CD8-positive, alpha-beta memory T cell (primary cell): ENCODE data around the gene KCNH4. TPM values are rescaled to one million over a fixed set of nuclear protein-coding genes. Genes with fewer than 3 reads are reported as not detected.

Source experiments
- CTCF ChIA-PET: fragments of 350-600 bp; sonication (Branson Sonifier 250); formaldehyde crosslinking; loops from one replicate; lab custom pipeline; 2021; ENCODE audit warnings: antibody characterized with exemption; lab: Charles Lee
- POLR2A ChIA-PET: fragments of 350-600 bp; sonication (Branson Sonifier 250); formaldehyde crosslinking; loops from one replicate; lab custom pipeline; 2021; ENCODE audit warnings: antibody characterized with exemption; lab: Charles Lee
- DNase-seq, 5 donors: peaks; one replicate each; pipeline versions ENCODE4 v3.0.0 to v3.0.0-alpha.2; 2020 to 2022; ENCODE audit warnings: mixed read lengths in 1 of 5
- H3K27ac ChIP-seq: one replicate; pipeline ENCODE4 v1.7.0; 2013; ENCODE audit warnings: low read depth, mild to moderate bottlenecking, low read length, moderate library complexity
- H3K27me3 ChIP-seq: 2 replicates; pipeline ENCODE4 v1.7.0; 2013; ENCODE audit warnings: low read length, mild to moderate bottlenecking; ENCODE audit not compliant: insufficient read depth, poor library complexity, severe bottlenecking
- H3K36me3 ChIP-seq: 2 replicates; pipeline ENCODE4 v1.7.0; 2013; ENCODE audit warnings: mild to moderate bottlenecking, low read length, moderate library complexity; ENCODE audit not compliant: insufficient read depth
- H3K4me1 ChIP-seq: 2 replicates; pipeline ENCODE4 v1.7.0; 2013; ENCODE audit warnings: mild to moderate bottlenecking, low read length, moderate library complexity; ENCODE audit not compliant: insufficient read depth
- H3K4me3 ChIP-seq: 2 replicates; pipeline ENCODE4 v1.7.0; 2013; ENCODE audit warnings: mild to moderate bottlenecking, low read length
- H3K9me3 ChIP-seq: 2 replicates; pipeline ENCODE4 v1.7.0; 2013; ENCODE audit warnings: mild to moderate bottlenecking, low read length
- H3K27ac Mint-ChIP-seq, 8 donors: one replicate each; pipeline ENCODE4 v1.8.0; 2020 to 2021; ENCODE audit warnings: mixed read lengths in 8 of 8, mild to moderate bottlenecking in 6 of 8, inconsistent platforms in 3 of 8, moderate library complexity in 3 of 8
- H3K27me3 Mint-ChIP-seq, 2 donors: one replicate each; pipeline ENCODE4 v1.8.0; 2020 to 2021; ENCODE audit warnings: mixed read lengths in 2 of 2, mild to moderate bottlenecking in 1 of 2, moderate library complexity in 1 of 2
- H3K36me3 Mint-ChIP-seq, 3 donors: one replicate each; pipeline ENCODE4 v1.8.0; 2020 to 2021; ENCODE audit warnings: mixed read lengths in 3 of 3, inconsistent platforms in 1 of 3, mild to moderate bottlenecking in 1 of 3
- H3K4me1 Mint-ChIP-seq, 3 donors: one replicate each; pipeline ENCODE4 v1.8.0; 2020 to 2021; ENCODE audit warnings: mixed read lengths in 3 of 3, inconsistent platforms in 1 of 3, mild to moderate bottlenecking in 1 of 3
- H3K4me3 Mint-ChIP-seq, 7 donors: one replicate each; pipeline ENCODE4 v1.8.0; 2020 to 2021; ENCODE audit warnings: mixed read lengths in 7 of 7, mild to moderate bottlenecking in 6 of 7, moderate library complexity in 4 of 7, inconsistent platforms in 2 of 7
- H3K9me3 Mint-ChIP-seq, 5 donors: one replicate each; pipeline ENCODE4 v1.8.0; 2020 to 2022; ENCODE audit warnings: mixed read lengths in 5 of 5, mild to moderate bottlenecking in 3 of 5, moderate library complexity in 2 of 5, inconsistent platforms in 1 of 5
- polyA plus RNA-seq: library from polyadenylated mRNA; unstranded; fragments of 300-500 nt; fragmentation: Illumina TruSeq; gene quantifications from one replicate; pipeline ENCODE4 v1.2.3, GENCODE V29; 2021
- total RNA-seq, 2 experiments: library from RNA; stranded (reverse); gene quantifications; one replicate each; pipeline ENCODE4 v1.2.3, GENCODE V29; 2021

Gene KCNH4
- total and polyA plus RNA-seq, 3 experiments from 2014 or later: 1.5 to 1.7 TPM; not detected in 1

GRCh38 chr17:42171831-42172230 lies 9.1 kb downstream of the KCNH4 start:
- no peak overlapping the region for H3K4me3 ChIP-seq
- H3K4me1 ChIP-seq: no peaks in the 10 kb centered on the region
- no peaks in the 10 kb centered on the region for H3K27me3 ChIP-seq
- no peak overlapping the region for H3K27ac ChIP-seq
- H3K9me3 ChIP-seq: no peaks in the 10 kb centered on the region
- no peaks in the 10 kb centered on the region for H3K36me3 ChIP-seq
- peaks cover 0 to 7% of the 10 kb centered on the region in 2 donors for H3K27me3 Mint-ChIP-seq
- POLR2A ChIA-PET: no interaction called here
- CTCF ChIA-PET: interaction anchor here (1.2 kb wide), 1 partner anchor 9 kb away, joined by 3 read pairs; the partner anchor contains the start of gene KCNH4
- no peak overlapping the region for H3K4me3 Mint-ChIP-seq
- no peak overlapping the region for H3K27ac Mint-ChIP-seq
- H3K4me1 Mint-ChIP-seq: no peaks in the 10 kb centered on the region
- no peak for DNase-seq
- no peaks in the 10 kb centered on the region for H3K9me3 Mint-ChIP-seq
- H3K36me3 Mint-ChIP-seq: no peaks in the 10 kb centered on the region

GRCh38 chr17:42169351-42169750 lies 11.6 kb downstream of the KCNH4 start:
- Mint-ChIP-seq H3K27ac (no peak overlapping the region), H3K4me3 (no peak overlapping the region), H3K9me3 (no peaks in the 10 kb centered on the region), H3K4me1 (no peaks in the 10 kb centered on the region), H3K36me3 (no peaks in the 10 kb centered on the region), H3K27me3 (peaks cover 0 to 10% of the 10 kb centered on the region in 2 donors)
- ChIA-PET POLR2A (no interaction called here), CTCF (no interaction called here)
- Histone ChIP-seq H3K9me3 (no peaks in the 10 kb centered on the region), H3K4me3 (no peak overlapping the region), H3K4me1 (no peaks in the 10 kb centered on the region), H3K27ac (no peak overlapping the region), H3K27me3 (no peaks in the 10 kb centered on the region), H3K36me3 (no peaks in the 10 kb centered on the region)
- no peak for DNase-seq

- Histone ChIP-seq H3K36me3 (no peaks in the 10 kb centered on the region), H3K9me3 (no peaks in the 10 kb centered on the region), H3K4me1 (no peaks in the 10 kb centered on the region), H3K27me3 (no peaks in the 10 kb centered on the region), H3K4me3 (no peak overlapping the region), H3K27ac (no peak overlapping the region)
- Mint-ChIP-seq H3K4me1 (no peaks in the 10 kb centered on the region), H3K4me3 (no peak overlapping the region), H3K9me3 (no peaks in the 10 kb centered on the region), H3K27me3 (peaks cover 0 to 10% of the 10 kb centered on the region in 2 donors), H3K36me3 (no peaks in the 10 kb centered on the region), H3K27ac (no peak overlapping the region)
- ChIA-PET POLR2A (no interaction called here), CTCF (no interaction called here)
- DNase-seq: no peak
Observed at GRCh38 chr17:42167807-42168206, 13.1 kb downstream of the KCNH4 start.

GRCh38 chr17:42166196-42166763 lies 14.7 kb downstream of the KCNH4 start:
- Mint-ChIP-seq H3K4me1 (no peaks in the 10 kb centered on the region), H3K27me3 (peaks cover 0 to 10% of the 10 kb centered on the region in 2 donors), H3K9me3 (no peaks in the 10 kb centered on the region), H3K27ac (no peak overlapping the region), H3K4me3 (no peak overlapping the region), H3K36me3 (no peaks in the 10 kb centered on the region)
- H3K27ac ChIP-seq: no peak overlapping the region
- H3K4me3 ChIP-seq: no peak overlapping the region
- H3K4me1 ChIP-seq: no peaks in the 10 kb centered on the region
- POLR2A ChIA-PET: interaction anchor here (0.5 to 0.7 kb wide), 2 partner anchors 16 to 21 kb away, joined by 4 read pairs; no protein-coding TSS in a partner anchor
- CTCF ChIA-PET: interaction anchor here (0.7 kb wide), 1 partner anchor 15 kb away, joined by 3 read pairs; no protein-coding TSS in a partner anchor
- no peaks in the 10 kb centered on the region for H3K36me3 ChIP-seq
- no peaks in the 10 kb centered on the region for H3K9me3 ChIP-seq
- no peaks in the 10 kb centered on the region for H3K27me3 ChIP-seq
- no peak for DNase-seq

- Histone ChIP-seq H3K36me3 (no peaks in the 10 kb centered on the region), H3K4me1 (no peaks in the 10 kb centered on the region), H3K9me3 (no peaks in the 10 kb centered on the region), H3K27ac (no peak overlapping the region), H3K4me3 (no peak overlapping the region), H3K27me3 (no peaks in the 10 kb centered on the region)
- Mint-ChIP-seq H3K36me3 (no peaks in the 10 kb centered on the region), H3K27me3 (peaks cover 0 to 10% of the 10 kb centered on the region in 2 donors), H3K4me3 (no peak overlapping the region), H3K27ac (no peak overlapping the region), H3K4me1 (no peaks in the 10 kb centered on the region), H3K9me3 (no peaks in the 10 kb centered on the region)
- ChIA-PET CTCF (no interaction called here), POLR2A (interaction anchor here (0.5 to 0.7 kb wide), 2 partner anchors 16 to 21 kb away, joined by 4 read pairs; no protein-coding TSS in a partner anchor)
- no peak for DNase-seq
Observed at GRCh38 chr17:42165751-42166150, 15.2 kb downstream of the KCNH4 start.

- ChIA-PET POLR2A (no interaction called here), CTCF (interaction anchor here (1.2 kb wide), 1 partner anchor 17 kb away, joined by 3 read pairs; the partner anchor contains the start of gene KCNH4)
- no peaks in the 10 kb centered on the region for H3K4me1 Mint-ChIP-seq
- no peak for DNase-seq
- Histone ChIP-seq H3K27ac (no peak overlapping the region), H3K36me3 (no peaks in the 10 kb centered on the region), H3K4me3 (no peak overlapping the region), H3K4me1 (no peaks in the 10 kb centered on the region), H3K9me3 (no peaks in the 10 kb centered on the region), H3K27me3 (no peaks in the 10 kb centered on the region)
- no peak overlapping the region for H3K4me3 Mint-ChIP-seq
- H3K27me3 Mint-ChIP-seq: peaks cover 0 to 6% of the 10 kb centered on the region in 2 donors
- no peaks in the 10 kb centered on the region for H3K9me3 Mint-ChIP-seq
- H3K36me3 Mint-ChIP-seq: no peaks in the 10 kb centered on the region
- H3K27ac Mint-ChIP-seq: peak overlapping the region in 2 of 8 donors; percentile 22 to 67
Observed at GRCh38 chr17:42163696-42164407, 17.1 kb downstream of the KCNH4 start.

- CTCF ChIA-PET: interaction anchor here (1.2 kb wide), 1 partner anchor 17 kb away, joined by 3 read pairs; the partner anchor contains the start of gene KCNH4
- Mint-ChIP-seq H3K27ac (no peak overlapping the region), H3K4me1 (no peaks in the 10 kb centered on the region), H3K36me3 (no peaks in the 10 kb centered on the region), H3K9me3 (no peaks in the 10 kb centered on the region), H3K27me3 (peaks cover 0 to 6% of the 10 kb centered on the region in 2 donors), H3K4me3 (no peak overlapping the region)
- Histone ChIP-seq H3K27me3 (no peaks in the 10 kb centered on the region), H3K36me3 (no peaks in the 10 kb centered on the region), H3K27ac (no peak overlapping the region), H3K4me1 (no peaks in the 10 kb centered on the region), H3K9me3 (no peaks in the 10 kb centered on the region), H3K4me3 (no peak overlapping the region)
- POLR2A ChIA-PET: no interaction called here
- DNase-seq: peak in 2 of 5 donors; percentile 17 to 18
Observed at GRCh38 chr17:42163113-42163512, 17.8 kb downstream of the KCNH4 start.

GRCh38 chr17:42160531-42160910 lies 20.4 kb downstream of the KCNH4 start:
- no peak for DNase-seq
- no peaks in the 10 kb centered on the region for H3K36me3 Mint-ChIP-seq

More at GRCh38 chr17:42160531-42160910, 20.4 kb downstream of the KCNH4 start:
- Histone ChIP-seq H3K27ac (no peak overlapping the region), H3K4me1 (peaks cover 3% of the 10 kb centered on the region), H3K36me3 (no peaks in the 10 kb centered on the region), H3K9me3 (no peaks in the 10 kb centered on the region), H3K27me3 (no peaks in the 10 kb centered on the region), H3K4me3 (no peak overlapping the region)
- Mint-ChIP-seq H3K4me3 (no peak overlapping the region), H3K9me3 (no peaks in the 10 kb centered on the region), H3K27me3 (peaks cover 0 to 2% of the 10 kb centered on the region in 2 donors), H3K4me1 (peaks cover 3 to 6% (median 4%) of the 10 kb centered on the region in 3 donors), H3K27ac (no peak overlapping the region)
- ChIA-PET POLR2A (no interaction called here), CTCF (interaction anchor here (1.2 kb wide), 1 partner anchor 23 kb away, joined by 3 read pairs; no protein-coding TSS in a partner anchor)
